ENCODE results near the gene HCN4.

DNA sequence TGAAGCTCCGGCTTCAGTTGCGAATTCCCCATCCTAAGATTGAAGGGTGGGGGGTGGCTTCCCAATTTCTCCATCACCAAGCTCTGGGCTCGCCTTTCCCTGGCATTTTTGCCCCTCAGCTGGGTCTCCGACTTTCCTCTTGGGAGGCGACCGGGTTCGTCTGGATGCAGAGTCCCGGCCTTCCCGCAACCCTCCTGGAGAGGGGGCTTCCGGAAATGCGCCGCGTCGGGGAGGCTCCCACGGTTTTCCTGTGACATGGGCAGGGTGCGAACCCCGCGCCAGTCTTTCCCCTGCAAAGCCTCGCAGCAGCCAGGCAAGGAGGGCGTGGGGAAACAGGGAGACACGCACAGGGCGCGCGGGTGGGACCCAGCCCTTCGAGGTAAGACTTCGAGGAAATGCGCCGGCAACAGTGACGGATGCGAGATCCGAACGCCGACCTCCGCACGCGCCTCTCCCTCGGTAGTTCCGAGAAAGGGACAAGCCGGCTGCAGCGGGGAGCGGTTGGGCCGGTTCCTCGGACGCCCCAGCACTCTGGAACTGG lies 466 bp upstream of the HCN4 start:
- TF ChIP-seq, protein P1, sequence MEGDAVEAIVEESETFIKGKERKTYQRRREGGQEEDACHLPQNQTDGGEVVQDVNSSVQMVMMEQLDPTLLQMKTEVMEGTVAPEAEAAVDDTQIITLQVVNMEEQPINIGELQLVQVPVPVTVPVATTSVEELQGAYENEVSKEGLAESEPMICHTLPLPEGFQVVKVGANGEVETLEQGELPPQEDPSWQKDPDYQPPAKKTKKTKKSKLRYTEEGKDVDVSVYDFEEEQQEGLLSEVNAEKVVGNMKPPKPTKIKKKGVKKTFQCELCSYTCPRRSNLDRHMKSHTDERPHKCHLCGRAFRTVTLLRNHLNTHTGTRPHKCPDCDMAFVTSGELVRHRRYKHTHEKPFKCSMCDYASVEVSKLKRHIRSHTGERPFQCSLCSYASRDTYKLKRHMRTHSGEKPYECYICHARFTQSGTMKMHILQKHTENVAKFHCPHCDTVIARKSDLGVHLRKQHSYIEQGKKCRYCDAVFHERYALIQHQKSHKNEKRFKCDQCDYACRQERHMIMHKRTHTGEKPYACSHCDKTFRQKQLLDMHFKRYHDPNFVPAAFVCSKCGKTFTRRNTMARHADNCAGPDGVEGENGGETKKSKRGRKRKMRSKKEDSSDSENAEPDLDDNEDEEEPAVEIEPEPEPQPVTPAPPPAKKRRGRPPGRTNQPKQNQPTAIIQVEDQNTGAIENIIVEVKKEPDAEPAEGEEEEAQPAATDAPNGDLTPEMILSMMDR (conservative IDR thresholded peaks at IDR 0.05 in 1 of 2, IDR thresholded peaks at IDR 0.05 in 1 of 2; ENCODE audit: extremely low read depth in 1 of 2, insufficient read depth in 1 of 2, low read depth in 1 of 2, low read length in 2 of 2), result no peak
- peak; percentile 81 for TF ChIP-seq EZH2 (IDR thresholded peaks at IDR 0.05; ENCODE audit: borderline replicate concordance, low read length)

Measured in mammary epithelial cell (primary cell).